HepG2 (cell line): ENCODE data around the gene RASL12. TPM values are rescaled to one million over a fixed set of nuclear protein-coding genes. Genes with fewer than 3 reads are reported as not detected.

ENCODE experiments used
- ATF7-NPFF ChIP-seq: sonication (generic); formaldehyde crosslinking; IDR thresholded peaks from 2 replicates; pipeline ENCODE4 v1.8.1; 2023; ENCODE audit warnings: mild to moderate bottlenecking, low read depth, missing genetic modification reagents, moderate library complexity
- DR1 ChIP-seq: sonication (generic); formaldehyde crosslinking; IDR thresholded peaks from 2 replicates; pipeline ENCODE4 v1.8.0; 2021; ENCODE audit warnings: mild to moderate bottlenecking, missing genetic modification reagents, inconsistent platforms
- HNRNPL ChIP-seq: fragments of 200-400 bp; formaldehyde crosslinking; IDR thresholded peaks from 2 replicates; pipeline ENCODE4 v1.6.1; 2017; ENCODE audit warnings: mild to moderate bottlenecking, low read depth, low read length
- MLLT10 ChIP-seq: sonication (generic); formaldehyde crosslinking; IDR thresholded peaks from 2 replicates; pipeline ENCODE4 v1.4.0; 2020; ENCODE audit warnings: missing genetic modification reagents
- MNT ChIP-seq: fragments of 450-650 bp; IDR thresholded peaks from 2 replicates; pipeline ENCODE4 v1.6.1; 2016
- PCBP2 ChIP-seq: fragments of 200-400 bp; formaldehyde crosslinking; optimal IDR thresholded peaks from 2 replicates; pipeline ENCODE3; 2018; ENCODE audit warnings: low read length, low read depth; ENCODE audit not compliant: poor library complexity, severe bottlenecking
- RARA ChIP-seq: IDR thresholded peaks from 2 replicates; pipeline ENCODE4 v1.6.1; 2016; ENCODE audit warnings: missing genetic modification reagents, missing compliant biosample characterization
- SETDB1 ChIP-seq: sonication (generic); formaldehyde crosslinking; IDR thresholded peaks from 2 replicates; pipeline ENCODE4 v1.5.1; 2020; ENCODE audit warnings: missing genetic modification reagents, mild to moderate bottlenecking, borderline replicate concordance
- SSRP1 ChIP-seq: IDR thresholded peaks from 2 replicates; pipeline ENCODE4 v1.6.1; 2016; ENCODE audit warnings: control low read depth
- STAT6 ChIP-seq: sonication (generic); formaldehyde crosslinking; IDR thresholded peaks from 2 replicates; pipeline ENCODE4 v1.4.0; 2020; ENCODE audit warnings: missing genetic modification reagents, mild to moderate bottlenecking, borderline replicate concordance
- ZFP36L2 ChIP-seq: sonication (generic); formaldehyde crosslinking; IDR thresholded peaks from 2 replicates; pipeline ENCODE4 v1.4.0; 2020; ENCODE audit warnings: missing genetic modification reagents
- ZNF382 ChIP-seq: sonication (generic); formaldehyde crosslinking; IDR thresholded peaks from 2 replicates; pipeline ENCODE4 v1.5.0; 2020; ENCODE audit warnings: missing genetic modification reagents, mild to moderate bottlenecking, borderline replicate concordance
- ZNF513 ChIP-seq: sonication (generic); formaldehyde crosslinking; conservative IDR thresholded peaks from 2 replicates; pipeline ENCODE4 v1.5.0; 2020; ENCODE audit warnings: missing genetic modification reagents
- ZNF567 ChIP-seq: sonication (generic); formaldehyde crosslinking; IDR thresholded peaks from 2 replicates; pipeline ENCODE4 v1.8.1; 2023; ENCODE audit warnings: mild to moderate bottlenecking, missing genetic modification reagents, borderline replicate concordance
- polyA plus RNA-seq, 8 experiments: library from polyadenylated mRNA; depleted of rRNA in 3 of 8; stranded (reverse) in 7 of 8; unstranded in 1 of 8; fragments of >200 nt; fragmentation: Illumina TruSeq in 4 of 8; extraction: Trizol in 4 of 8; gene quantifications; 2 replicates each; pipeline versions ENCODE4 v1.2.1 to v1.2.3, GENCODE V29; 2011 to 2016; ENCODE audit warnings: low read depth in 4 of 8, missing spikeins in 1 of 8, mixed read lengths in 1 of 8; ENCODE audit not compliant: insufficient read depth in 1 of 8
- total RNA-seq, 5 experiments: library from RNA; depleted of rRNA; stranded (reverse); fragments of >200 nt; fragmentation: Illumina TruSeq; extraction: Trizol; gene quantifications; 2 replicates each; pipeline ENCODE4 v1.2.3, GENCODE V29; 2016; ENCODE audit warnings: low read depth in 1 of 5
- TF ChIP-seq, protein P1 (sequence below): sonication (generic); formaldehyde crosslinking; IDR thresholded peaks from 2 replicates; pipeline ENCODE4 v1.8.0; 2022; ENCODE audit warnings: mild to moderate bottlenecking, missing genetic modification reagents, borderline replicate concordance
- TF ChIP-seq, protein P2 (sequence below): sonication (generic); formaldehyde crosslinking; conservative IDR thresholded peaks from 2 replicates; pipeline ENCODE4 v1.8.0; 2022; ENCODE audit warnings: mild to moderate bottlenecking, moderate library complexity, missing genetic modification reagents
- TF ChIP-seq, protein P3 (sequence below): sonication (generic); formaldehyde crosslinking; IDR thresholded peaks from 2 replicates; pipeline ENCODE4 v1.5.0; 2020; ENCODE audit warnings: missing genetic modification reagents

Gene RASL12
- total and polyA plus RNA-seq, 2 of the 13 experiments (the other 11 are each of a cell fraction or from before 2014, with no cell fraction given), result 0.16 to 0.55 TPM

DNA sequence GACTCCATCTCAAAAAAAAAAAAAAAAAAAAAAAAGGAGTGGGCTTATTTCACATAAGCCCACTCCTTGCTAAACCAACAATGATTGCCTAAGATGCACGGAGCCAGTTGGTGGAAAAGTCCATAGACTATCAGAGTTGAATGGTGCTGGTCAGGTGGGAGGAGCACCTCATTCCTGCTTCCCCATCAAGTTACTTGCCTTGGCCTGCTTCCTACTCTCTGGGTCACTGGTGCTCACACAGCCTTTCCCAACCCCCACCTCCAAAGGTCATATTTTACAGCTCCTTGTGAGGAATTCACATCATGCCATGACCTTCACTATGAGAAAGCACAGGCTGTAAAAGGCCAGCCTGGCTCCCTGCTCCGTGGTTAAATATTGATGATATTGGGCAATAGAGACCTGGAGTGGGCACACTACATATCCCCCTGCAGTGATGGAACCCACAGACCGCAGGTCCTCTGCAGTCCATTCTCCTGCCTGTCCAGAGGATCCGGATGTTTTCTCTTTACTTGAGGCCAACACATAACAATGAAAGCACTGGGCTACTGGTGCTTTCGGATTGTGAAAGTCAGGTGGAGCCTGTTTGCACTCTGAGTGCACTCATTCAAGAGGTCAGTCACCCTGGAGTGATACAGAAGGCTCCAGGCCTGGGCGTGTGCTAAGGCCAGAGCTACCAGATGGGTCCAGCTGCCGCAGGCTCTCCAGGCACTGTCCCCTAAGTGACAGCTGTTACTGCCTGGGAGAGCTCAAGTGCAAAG, 22.9 kb downstream of the RASL12 start, which contains the start of gene SLC51B (continued):
- peak; percentile 24 for TF ChIP-seq MNT
- no peak for TF ChIP-seq SETDB1
- TF ChIP-seq PCBP2, result no peak
- TF ChIP-seq HNRNPL, result no peak
- TF ChIP-seq DR1 (CRISPR knock-in tag), result no peak
- TF ChIP-seq RARA (CRISPR knock-in tag), result peak; percentile 97
- TF ChIP-seq ZFP36L2 (CRISPR knock-in tag), result no peak
- no peak for TF ChIP-seq STAT6 (CRISPR knock-in tag)
- peak; percentile 86; the same call in 1 of the 2 replicates for TF ChIP-seq SSRP1 (CRISPR knock-in tag)
- TF ChIP-seq, protein P1, sequence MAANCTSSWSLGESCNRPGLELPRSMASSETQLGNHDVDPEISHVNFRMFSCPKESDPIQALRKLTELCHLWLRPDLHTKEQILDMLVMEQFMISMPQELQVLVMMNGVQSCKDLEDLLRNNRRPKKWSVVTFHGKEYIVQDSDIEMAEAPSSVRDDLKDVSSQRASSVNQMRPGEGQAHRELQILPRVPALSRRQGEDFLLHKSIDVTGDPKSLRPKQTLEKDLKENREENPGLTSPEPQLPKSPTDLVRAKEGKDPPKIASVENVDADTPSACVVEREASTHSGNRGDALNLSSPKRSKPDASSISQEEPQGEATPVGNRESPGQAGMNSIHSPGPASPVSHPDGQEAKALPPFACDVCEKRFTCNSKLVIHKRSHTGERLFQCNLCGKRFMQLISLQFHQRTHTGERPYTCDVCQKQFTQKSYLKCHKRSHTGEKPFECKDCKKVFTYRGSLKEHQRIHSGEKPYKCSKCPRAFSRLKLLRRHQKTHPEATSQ (CRISPR knock-in tag), result no peak; the same call in 1 of the 2 replicates
- TF ChIP-seq ATF7-NPFF, result 0 out of 2 replicates have a peak, but pooled peaks have one; percentile 19
- TF ChIP-seq MLLT10, result no peak
- TF ChIP-seq, protein P2, sequence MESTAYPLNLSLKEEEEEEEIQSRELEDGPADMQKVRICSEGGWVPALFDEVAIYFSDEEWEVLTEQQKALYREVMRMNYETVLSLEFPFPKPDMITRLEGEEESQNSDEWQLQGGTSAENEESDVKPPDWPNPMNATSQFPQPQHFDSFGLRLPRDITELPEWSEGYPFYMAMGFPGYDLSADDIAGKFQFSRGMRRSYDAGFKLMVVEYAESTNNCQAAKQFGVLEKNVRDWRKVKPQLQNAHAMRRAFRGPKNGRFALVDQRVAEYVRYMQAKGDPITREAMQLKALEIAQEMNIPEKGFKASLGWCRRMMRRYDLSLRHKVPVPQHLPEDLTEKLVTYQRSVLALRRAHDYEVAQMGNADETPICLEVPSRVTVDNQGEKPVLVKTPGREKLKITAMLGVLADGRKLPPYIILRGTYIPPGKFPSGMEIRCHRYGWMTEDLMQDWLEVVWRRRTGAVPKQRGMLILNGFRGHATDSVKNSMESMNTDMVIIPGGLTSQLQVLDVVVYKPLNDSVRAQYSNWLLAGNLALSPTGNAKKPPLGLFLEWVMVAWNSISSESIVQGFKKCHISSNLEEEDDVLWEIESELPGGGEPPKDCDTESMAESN, result peak; percentile 67
- TF ChIP-seq ZNF567 (CRISPR knock-in tag), result no peak
- no peak for TF ChIP-seq ZNF513 (CRISPR knock-in tag)
- TF ChIP-seq ZNF382, result no peak
- TF ChIP-seq, protein P3, sequence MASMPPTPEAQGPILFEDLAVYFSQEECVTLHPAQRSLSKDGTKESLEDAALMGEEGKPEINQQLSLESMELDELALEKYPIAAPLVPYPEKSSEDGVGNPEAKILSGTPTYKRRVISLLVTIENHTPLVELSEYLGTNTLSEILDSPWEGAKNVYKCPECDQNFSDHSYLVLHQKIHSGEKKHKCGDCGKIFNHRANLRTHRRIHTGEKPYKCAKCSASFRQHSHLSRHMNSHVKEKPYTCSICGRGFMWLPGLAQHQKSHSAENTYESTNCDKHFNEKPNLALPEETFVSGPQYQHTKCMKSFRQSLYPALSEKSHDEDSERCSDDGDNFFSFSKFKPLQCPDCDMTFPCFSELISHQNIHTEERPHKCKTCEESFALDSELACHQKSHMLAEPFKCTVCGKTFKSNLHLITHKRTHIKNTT (CRISPR knock-in tag), result no peak
